ENCODE results near the gene ATXN7.

The ATXN7 gene

DNA sequence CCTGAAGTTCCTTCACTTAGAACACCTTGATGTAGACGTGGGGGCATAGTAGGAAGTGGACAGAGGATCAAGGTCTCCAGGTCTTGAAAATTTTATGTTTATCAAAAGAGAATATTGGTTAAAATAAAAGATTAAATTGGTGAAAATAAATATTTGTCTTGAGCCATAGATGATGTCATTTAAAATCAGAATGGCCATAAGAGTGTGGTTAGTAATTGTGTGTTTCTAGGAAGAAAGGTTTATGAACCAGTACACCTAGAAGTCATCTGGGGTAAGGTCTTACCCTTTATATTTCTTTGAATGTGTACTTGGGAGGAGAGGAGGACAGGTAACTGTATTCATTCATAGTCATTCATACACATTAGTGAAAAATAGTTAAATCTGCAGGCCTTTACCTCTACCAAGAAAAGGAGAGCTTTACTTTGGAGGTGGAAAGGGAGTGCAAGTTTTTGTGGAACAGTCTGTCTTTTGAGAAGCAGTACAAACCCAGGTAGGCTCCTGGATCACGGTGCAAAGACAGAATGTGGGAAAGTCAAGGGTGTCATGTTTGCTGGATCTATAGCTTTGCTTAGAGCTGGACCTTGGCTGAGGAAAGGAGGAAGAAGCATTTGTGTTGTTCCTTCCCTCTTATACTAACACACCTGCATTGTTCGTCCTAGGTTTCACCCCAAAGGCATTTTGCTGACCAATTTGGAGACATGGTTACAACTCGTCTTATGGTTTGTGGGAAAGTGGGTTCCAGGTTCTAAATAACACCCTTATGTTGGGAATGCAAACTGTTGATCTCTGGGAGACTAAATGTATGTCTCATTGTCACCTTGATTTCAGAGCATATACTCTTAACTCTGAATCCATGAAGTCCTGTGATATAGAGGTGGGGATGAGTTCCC lies 42.3 kb downstream of the ATXN7 start:
- TF ChIP-seq, protein P1, sequence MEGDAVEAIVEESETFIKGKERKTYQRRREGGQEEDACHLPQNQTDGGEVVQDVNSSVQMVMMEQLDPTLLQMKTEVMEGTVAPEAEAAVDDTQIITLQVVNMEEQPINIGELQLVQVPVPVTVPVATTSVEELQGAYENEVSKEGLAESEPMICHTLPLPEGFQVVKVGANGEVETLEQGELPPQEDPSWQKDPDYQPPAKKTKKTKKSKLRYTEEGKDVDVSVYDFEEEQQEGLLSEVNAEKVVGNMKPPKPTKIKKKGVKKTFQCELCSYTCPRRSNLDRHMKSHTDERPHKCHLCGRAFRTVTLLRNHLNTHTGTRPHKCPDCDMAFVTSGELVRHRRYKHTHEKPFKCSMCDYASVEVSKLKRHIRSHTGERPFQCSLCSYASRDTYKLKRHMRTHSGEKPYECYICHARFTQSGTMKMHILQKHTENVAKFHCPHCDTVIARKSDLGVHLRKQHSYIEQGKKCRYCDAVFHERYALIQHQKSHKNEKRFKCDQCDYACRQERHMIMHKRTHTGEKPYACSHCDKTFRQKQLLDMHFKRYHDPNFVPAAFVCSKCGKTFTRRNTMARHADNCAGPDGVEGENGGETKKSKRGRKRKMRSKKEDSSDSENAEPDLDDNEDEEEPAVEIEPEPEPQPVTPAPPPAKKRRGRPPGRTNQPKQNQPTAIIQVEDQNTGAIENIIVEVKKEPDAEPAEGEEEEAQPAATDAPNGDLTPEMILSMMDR (conservative IDR thresholded peaks at IDR 0.05; ENCODE audit: low read length), result no peak
- no peak for DNase-seq (ENCODE audit: low read depth)
- H3K4me3 ChIP-seq (ENCODE audit: low read length), result no peak overlapping the region

DNA sequence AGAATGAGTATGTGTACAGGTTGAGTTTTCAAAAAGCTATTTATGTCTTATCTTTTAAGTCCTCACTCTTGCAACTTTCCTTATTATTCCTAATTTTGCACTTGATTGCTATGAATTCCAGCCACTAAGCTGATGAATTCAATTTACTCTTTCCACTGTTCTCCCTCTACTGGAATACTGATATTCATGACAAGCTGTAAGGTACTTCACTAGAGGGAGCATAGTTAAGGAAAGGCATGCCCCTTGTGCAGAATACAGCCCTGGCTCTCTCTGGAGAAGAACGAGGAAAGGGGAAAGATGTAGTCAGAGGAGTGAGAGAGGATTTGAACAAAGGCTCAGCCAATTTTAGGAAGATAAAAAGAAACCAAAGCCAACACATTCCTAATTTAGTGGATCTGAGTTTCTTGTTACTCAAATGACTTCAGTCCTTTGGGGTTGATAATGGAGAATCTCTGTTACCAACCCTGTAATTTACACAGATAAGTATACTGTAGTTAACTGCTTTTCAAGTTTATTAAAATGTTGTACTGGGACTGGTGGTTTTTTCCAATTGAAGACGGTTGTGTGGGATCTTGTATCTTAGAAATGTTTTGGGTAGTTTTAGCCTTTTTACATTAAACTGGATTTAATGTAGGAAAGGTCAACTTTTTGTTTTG lies 44.5 kb downstream of the ATXN7 start:
- DNase-seq (ENCODE audit: low read depth), result peak; percentile 33
- TF ChIP-seq, protein P1 (conservative IDR thresholded peaks at IDR 0.05; ENCODE audit: low read length), result peak; percentile 56

DNA sequence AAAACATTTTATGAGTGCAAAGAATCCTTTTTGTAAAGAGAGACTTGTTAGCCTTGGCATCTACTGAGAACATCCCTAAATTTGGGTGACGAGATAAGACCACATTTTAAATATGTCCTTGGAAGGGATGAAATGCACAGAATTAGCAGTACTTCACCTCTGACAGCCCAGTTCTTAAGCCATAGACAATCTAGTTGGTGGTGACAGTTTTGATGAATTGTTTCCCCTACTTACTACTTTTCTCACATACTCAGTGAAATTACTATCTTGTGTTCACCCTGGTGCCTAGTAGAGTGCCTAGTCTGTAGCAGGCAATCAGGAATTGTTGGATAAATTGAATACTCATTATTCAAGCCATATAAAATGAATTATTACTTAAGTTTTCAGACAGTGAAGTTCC lies 45.1 kb downstream of the ATXN7 start:
- TF ChIP-seq, protein P1 (conservative IDR thresholded peaks at IDR 0.05; ENCODE audit: low read length), result no peak
- no peak for DNase-seq (ENCODE audit: low read depth)
- H3K4me3 ChIP-seq (ENCODE audit: low read length), result no peak overlapping the region

More for the DNA sequence above, 44.5 kb downstream of the ATXN7 start:
- H3K4me3 ChIP-seq (ENCODE audit: low read length), result no peak overlapping the region

DNA sequence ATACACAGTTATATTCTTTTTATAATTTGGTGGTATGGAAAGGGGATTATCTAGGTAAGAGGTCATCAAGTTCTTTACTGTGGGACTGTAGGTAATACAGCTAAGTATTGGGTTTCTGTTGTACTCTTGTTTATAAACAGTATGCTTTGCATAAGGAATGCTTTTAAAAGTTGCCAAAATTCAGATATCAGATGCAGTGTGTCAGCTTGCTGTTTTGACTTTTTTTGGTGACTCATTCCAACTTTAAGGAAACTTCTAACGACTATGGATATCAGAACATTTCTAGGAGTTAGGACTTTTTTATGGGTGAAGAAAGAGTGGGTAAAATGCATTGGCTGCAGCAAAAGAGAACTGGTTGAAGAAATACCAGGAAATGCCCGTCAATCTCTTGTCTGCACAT lies 45.8 kb downstream of the ATXN7 start:
- H3K4me3 ChIP-seq (ENCODE audit: low read length), result no peak overlapping the region
- no peak for DNase-seq (ENCODE audit: low read depth)
- TF ChIP-seq, protein P1 (conservative IDR thresholded peaks at IDR 0.05; ENCODE audit: low read length), result no peak

DNA sequence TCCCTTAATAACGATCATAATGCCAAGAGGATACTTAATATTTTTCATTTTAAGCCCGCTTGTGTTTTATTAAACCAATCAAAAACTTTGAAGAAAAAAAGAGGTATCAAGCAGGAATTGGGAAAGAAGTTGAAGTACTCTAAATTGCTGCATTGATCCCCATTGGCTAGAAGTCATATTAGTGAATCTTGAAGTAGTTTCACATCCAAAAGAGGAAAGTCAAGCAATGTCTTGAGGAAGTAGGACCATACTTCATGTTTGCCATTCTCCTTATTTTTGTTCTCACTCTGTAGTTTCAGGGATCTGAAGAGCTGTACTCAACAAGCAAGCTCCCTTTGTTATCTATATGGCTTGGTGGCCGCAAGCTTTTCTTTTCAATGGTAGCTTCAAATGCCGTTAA lies 46.3 kb downstream of the ATXN7 start:
- no peak for DNase-seq (ENCODE audit: low read depth)

DNA sequence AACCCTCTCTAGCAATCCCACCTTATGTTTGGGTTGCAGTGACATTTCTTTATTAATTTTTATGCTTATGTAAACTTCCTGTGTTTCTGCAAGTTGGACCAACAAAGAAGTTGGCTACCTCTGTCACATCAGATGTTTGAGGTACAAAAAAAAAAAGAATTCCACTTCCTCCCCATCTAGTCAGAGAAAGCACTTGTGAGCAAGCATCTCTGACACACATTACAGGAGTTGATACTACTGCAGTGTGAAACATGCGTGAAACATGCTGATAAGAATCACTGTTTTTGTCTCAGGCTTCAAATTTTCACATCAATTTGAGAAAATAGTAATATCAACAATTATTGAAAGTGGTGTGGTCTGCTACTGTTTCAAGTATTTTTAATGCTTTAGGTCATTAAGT lies 47.2 kb downstream of the ATXN7 start:
- DNase-seq (ENCODE audit: low read depth), result no peak
- peak overlapping the region; percentile 77 for H3K4me3 ChIP-seq (ENCODE audit: low read length)
- TF ChIP-seq, protein P1 (conservative IDR thresholded peaks at IDR 0.05; ENCODE audit: low read length), result no peak

More for the DNA sequence above, 46.3 kb downstream of the ATXN7 start:
- TF ChIP-seq, protein P1 (conservative IDR thresholded peaks at IDR 0.05; ENCODE audit: low read length), result no peak
- H3K4me3 ChIP-seq (ENCODE audit: low read length), result no peak overlapping the region

DNA sequence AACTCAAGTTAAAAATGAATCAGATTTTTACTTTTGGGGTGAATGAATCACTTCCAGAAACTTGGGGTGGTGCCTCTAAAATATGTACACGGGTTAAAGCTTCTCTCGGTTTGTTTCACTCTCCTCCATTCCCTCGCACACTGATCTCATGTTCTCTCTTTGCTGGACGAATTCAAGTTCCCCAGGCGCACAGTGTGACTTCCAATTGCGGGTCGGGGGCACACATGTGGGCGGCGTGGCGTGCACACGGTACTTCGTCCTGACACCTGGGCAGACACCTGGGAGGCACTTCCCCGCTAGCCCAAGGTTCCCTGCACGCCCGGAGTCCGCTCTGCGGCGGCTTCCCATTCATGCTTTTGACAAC lies 47.8 kb downstream of the ATXN7 start:
- DNase-seq (ENCODE audit: low read depth), result no peak
- peak overlapping the region; percentile 77 for H3K4me3 ChIP-seq (ENCODE audit: low read length)
- TF ChIP-seq, protein P1 (conservative IDR thresholded peaks at IDR 0.05; ENCODE audit: low read length), result no peak

Measured in AG10803 (cell line).